Nucleus accumbens (tissue), 56 donors: ENCODE data around the gene CD276.
A peak's percentile ranks its signal among the peaks of the same experiment; 100 is the strongest.
"Not testable (repeated sequence)": the region's sequence is repeated elsewhere in the genome, so short reads cannot be mapped to it uniquely, and the experiment has no call there.

Experiments
- DNase-seq, 56 donors: peaks; one replicate each; lab custom pipeline; 2025; lab: John Stamatoyannopoulos, UW

The CD276 gene

GRCh38 chr15:73683777-73684580 lies at the start of gene CD276:
CD276 (plus strand) TSS chr15:73684383; CDS start chr15:73699640, 15,257 bp downstream.
- DNase-seq, result peak in 38 of 56 donors; percentile 19 to 73 (median 48)

DNA sequence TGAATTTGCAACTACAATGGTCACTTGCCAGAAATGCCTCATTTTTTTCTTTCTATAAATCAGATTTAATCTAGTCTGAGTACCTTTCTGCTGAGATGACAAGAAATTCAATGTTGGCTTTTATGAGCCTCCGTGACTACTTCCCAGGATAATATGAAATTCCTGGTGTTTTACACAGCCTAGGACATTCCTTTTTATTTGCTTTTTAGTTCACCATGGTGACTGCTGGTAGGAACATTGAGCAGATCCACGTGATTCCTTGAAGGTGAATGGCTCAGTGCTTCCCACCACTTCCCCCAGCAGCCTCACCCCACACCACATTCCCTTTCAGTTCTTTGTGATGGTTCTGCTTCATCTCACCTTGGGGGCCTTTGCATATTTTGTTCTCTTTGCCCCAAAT lies 46.7 kb upstream of the CD276 start:
- no peak for DNase-seq

DNA sequence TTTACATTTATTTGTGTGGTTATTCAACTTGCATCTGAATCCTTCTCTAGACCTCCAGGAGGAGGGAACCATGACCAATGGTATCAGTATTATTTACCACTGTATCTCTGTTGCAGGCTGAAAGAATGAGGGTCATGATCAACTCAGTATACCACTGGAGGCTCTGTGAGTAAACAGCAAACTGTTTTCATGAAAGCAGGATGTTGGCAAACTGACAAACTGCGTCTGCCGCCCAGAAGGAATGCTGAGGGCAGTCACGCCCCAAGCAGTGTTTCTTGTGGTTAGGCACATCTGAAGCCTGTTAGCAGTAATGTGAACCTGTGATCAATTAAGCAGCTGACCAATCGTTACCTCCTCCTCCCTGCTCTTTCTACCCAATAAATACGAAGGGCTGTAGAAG lies 44.7 kb upstream of the CD276 start:
- not testable (repeated sequence) for DNase-seq

DNA sequence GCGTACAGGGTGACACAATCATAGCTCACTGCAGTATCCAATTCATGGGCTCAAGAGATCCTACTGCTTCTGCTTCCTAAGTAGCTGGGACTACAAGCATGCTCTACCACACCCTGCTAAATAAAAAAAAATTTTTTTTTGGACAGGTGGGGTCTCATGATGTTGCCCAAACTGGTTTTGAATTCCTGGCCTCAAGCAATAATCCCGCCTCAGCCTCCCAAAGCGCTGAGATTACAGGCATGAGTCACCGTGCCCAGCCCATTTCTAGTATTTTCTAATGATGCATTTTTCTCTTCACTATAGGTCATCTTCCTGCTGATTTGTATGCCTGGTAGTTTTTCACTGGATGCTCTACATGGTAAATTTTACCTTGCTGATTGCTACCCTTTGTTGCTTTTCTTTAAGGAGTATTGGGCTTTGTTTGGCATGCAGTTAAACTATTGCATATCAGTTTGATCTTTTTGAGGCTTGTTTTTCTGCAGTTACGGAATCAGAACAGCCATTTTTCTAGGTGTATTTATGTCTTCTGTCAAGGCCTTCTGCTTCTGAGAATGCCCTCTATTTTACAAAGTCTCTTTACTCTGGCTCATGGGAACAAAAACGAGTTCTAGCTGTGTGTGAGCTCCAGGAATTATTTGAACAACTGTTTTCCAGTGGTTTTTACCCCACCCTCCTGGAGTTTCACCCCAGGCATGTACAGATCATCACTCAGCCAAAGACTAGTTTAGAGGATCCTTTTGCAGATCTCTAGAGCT lies 36.7 kb upstream of the CD276 start:
- no peak for DNase-seq

DNA sequence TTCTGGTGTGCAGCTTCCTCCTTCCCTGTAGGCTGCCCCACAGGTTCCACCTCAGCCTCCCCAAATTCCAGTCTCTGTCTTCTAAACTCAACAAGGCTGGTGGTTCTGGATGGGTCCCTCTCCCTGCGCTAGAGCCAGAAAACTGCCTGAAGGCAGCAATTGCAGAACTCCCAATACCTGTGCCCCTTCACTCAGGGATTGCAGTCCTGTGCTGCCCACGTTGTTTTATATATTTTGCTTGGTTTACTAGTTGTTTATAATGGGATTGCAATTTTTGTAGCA lies 36.2 kb upstream of the CD276 start:
- no peak for DNase-seq

DNA sequence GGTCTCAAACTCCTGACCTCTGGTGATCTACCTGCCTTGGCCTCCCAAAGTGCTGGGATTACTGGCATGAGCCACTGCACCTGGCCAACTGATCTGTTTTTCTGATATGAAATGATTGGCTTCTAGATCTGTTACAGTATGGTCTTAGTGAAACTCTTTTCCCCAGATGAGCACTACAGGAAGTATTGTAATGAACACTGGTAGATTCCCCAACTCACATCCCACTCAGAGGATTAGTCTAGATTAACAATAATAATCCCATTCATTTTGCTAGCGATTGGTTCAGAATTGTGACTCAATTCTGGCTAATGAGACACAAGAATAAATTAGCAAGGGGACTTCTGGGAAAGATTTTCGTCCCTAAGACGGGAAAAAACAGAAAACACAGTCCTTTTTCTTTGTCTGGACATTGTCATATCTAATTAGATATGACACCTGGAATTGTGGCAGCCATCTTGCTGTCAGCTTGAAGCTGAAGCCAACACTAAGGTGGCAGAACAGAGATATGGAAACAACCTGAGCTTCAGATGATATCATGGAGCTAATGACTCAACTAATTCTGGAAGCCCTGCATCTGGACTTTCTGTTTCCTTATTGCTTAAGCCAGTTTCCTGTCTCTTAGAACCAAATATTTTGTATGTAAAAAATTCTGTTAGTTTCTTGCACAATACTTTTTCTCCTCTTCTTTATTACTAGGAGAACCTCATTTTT lies 33.6 kb upstream of the CD276 start:
- DNase-seq, result no peak

- DNase-seq, result no peak
Observed at GRCh38 chr15:73654659-73655058, 29.5 kb upstream of the CD276 start.

GRCh38 chr15:73655724-73656123 lies 28.5 kb upstream of the CD276 start:
- DNase-seq, result no peak

GRCh38 chr15:73658645-73659044 lies 25.5 kb upstream of the CD276 start:
- DNase-seq, result no peak

GRCh38 chr15:73660455-73660854 lies 23.7 kb upstream of the CD276 start:
- DNase-seq, result no peak

DNA sequence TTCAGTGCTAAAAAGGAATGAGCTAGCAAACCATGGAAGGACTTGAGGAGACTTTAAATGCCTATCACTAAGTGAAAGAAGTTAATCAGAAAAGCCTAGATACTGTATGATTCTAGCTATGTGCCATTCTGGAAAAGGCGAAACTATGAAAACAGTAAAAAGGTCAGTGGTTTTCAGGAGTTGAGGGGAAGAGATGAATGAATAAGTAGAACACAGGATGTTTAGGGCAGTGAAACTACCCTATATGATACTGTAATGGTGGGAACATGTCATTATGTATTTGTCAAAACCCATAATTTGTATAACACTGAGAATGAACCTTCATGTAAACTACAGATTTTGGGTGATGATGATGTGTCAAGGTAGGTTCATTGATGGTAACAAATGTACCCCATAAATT lies 9.6 kb upstream of the CD276 start:
- DNase-seq, result no peak

GRCh38 chr15:73677146-73677607 lies 7.0 kb upstream of the CD276 start:
- DNase-seq, result peak in 12 of 56 donors; percentile 0 to 62 (median 14)

GRCh38 chr15:73677733-73678132 lies 6.5 kb upstream of the CD276 start:
- DNase-seq, result no peak

- no peak for DNase-seq
Observed at GRCh38 chr15:73678498-73678897, 5.7 kb upstream of the CD276 start.

DNA sequence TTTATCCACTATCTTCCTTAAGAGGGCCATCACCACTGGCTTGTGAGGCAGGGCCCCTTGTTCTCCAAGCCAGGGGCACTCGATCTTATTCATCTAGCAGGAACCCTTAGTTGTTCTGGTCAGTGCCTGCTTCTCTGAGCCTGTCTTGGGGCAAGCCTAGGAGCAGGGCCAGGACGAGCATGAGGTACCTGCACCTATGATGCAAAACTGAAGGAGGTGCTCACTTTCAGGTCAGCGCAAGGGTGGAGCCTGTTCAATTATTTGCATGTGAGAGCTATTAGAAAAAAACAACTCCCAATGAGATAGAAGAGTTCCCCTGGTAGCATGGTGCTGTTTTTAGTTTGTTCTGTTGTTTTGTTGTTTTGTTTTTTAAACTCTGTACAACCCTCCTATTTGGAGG lies 5.0 kb upstream of the CD276 start:
- no peak for DNase-seq

GRCh38 chr15:73679964-73680363 lies 4.2 kb upstream of the CD276 start:
- DNase-seq, result no peak

- DNase-seq, result no peak
Observed at GRCh38 chr15:73680549-73680948, 3.6 kb upstream of the CD276 start.

DNA sequence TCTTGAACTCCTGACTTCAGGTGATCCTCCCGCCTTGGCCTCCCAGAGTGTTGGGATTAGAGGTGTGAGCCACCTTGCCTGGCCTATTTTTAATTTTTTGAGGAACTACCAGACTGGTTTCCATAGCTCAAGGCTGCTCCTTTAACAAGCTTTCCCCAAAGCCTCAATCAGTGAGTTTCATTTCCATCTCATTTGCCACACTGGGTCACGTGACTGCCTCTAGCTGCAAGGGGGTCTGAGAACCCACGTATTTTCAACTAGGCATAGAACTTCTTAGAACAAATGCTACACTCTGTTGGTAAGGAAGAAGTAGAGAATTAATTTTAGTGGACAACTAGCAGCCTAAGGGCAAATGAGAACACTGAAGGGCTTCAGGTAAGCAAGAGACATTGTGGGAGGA lies 3.1 kb upstream of the CD276 start:
- DNase-seq, result no peak

- DNase-seq, result no peak
Observed at GRCh38 chr15:73681856-73682599, 2.2 kb upstream of the CD276 start.

DNA sequence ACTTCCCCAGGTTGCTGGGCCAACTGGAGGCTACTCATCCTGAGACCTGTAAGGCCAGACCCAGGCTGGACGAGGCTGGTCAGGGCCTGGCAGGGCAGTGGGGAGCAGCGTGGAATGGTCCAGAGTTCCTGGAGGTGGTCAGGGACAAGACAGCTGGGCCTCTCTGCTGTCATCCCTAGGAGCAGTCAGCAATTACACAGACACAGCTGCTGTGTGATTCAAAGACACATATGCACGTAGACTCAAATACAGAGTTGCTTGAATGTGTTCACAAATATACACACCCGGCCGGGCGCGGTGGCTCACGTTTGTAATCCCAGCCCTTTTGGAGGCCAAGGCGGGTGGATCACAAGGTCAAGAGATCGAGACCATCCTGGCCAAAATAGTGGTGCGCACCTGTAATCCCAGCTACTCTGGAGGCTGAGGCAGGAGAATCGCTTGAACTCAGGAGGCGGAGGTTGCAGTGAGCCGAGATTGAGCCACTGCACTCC lies 1.5 kb upstream of the CD276 start:
- DNase-seq, result no peak
